GM19238 (cell line): ENCODE results near the gene C16orf78.

Experiments used
- DNase-seq: peaks from one replicate; pipeline ENCODE4 v3.0.0; 2011; ENCODE audit warnings: low spot score; ENCODE audit not compliant: insufficient read length

C16orf78 gene

GRCh38 chr16:49428808-49429207 is 55.2 kb downstream of the C16orf78 start:
- DNase-seq: no peak

- no peak for DNase-seq
Observed at GRCh38 chr16:49431040-49431439, 57.4 kb downstream of the C16orf78 start.

GRCh38 chr16:49431591-49432290 is 58.1 kb downstream of the C16orf78 start:
- DNase-seq: no peak

- DNase-seq: no peak
Observed at GRCh38 chr16:49434733-49435132, 61.1 kb downstream of the C16orf78 start.

- DNase-seq: no peak
Observed at GRCh38 chr16:49436181-49436580, 62.6 kb downstream of the C16orf78 start.

GRCh38 chr16:49437344-49437743 is 63.7 kb downstream of the C16orf78 start:
- no peak for DNase-seq

- no peak for DNase-seq
Observed at GRCh38 chr16:49439050-49439449, 65.4 kb downstream of the C16orf78 start.

- no peak for DNase-seq
Observed at GRCh38 chr16:49439676-49440075, 66.1 kb downstream of the C16orf78 start.

GRCh38 chr16:49440156-49441065 is 66.8 kb downstream of the C16orf78 start:
- DNase-seq: no peak

- DNase-seq: peak; percentile 83
Observed at GRCh38 chr16:49441366-49441780, 67.8 kb downstream of the C16orf78 start.

GRCh38 chr16:49442805-49443204 is 69.2 kb downstream of the C16orf78 start:
- DNase-seq: no peak

- DNase-seq: no peak
Observed at GRCh38 chr16:49443576-49443975, 70.0 kb downstream of the C16orf78 start.

- no peak for DNase-seq
Observed at GRCh38 chr16:49446805-49447204, 73.2 kb downstream of the C16orf78 start.
